Astrocyte (in vitro differentiated cells and primary cell): ENCODE results near the gene R3HCC1L.

ENCODE experiments used
- EZH2 ChIP-seq: IDR thresholded peaks from 2 replicates; pipeline ENCODE4 v1.6.1; 2012; ENCODE audit warnings: mild to moderate bottlenecking, low read length, inconsistent platforms; ENCODE audit not compliant: insufficient read depth
- TF ChIP-seq, protein P1 (sequence below): IDR thresholded peaks from 2 replicates; pipeline ENCODE4 v1.5.1; 2011; ENCODE audit warnings: low read depth, mild to moderate bottlenecking, inconsistent platforms, low read length, moderate library complexity; ENCODE audit not compliant: insufficient read depth

DNA sequence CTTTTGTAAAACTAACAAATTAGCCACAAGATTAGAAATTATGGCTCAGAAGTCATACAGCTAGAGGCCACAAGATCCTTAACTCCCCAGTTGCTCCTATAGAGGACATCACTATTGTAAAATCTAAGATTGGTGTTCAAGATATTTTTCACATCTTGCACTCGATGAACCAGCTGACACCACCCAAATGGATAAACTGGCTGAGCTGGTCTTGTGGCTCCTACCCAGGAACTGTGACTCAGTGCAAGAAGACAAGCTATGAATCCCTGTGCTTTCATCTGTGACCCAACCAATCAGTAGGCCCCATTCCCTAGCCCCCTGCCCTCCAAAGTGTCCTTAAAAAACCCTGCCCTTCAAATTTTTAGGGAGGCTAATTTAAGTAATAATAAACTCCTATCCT lies 27.9 kb upstream of the R3HCC1L start:
- TF ChIP-seq, protein P1, sequence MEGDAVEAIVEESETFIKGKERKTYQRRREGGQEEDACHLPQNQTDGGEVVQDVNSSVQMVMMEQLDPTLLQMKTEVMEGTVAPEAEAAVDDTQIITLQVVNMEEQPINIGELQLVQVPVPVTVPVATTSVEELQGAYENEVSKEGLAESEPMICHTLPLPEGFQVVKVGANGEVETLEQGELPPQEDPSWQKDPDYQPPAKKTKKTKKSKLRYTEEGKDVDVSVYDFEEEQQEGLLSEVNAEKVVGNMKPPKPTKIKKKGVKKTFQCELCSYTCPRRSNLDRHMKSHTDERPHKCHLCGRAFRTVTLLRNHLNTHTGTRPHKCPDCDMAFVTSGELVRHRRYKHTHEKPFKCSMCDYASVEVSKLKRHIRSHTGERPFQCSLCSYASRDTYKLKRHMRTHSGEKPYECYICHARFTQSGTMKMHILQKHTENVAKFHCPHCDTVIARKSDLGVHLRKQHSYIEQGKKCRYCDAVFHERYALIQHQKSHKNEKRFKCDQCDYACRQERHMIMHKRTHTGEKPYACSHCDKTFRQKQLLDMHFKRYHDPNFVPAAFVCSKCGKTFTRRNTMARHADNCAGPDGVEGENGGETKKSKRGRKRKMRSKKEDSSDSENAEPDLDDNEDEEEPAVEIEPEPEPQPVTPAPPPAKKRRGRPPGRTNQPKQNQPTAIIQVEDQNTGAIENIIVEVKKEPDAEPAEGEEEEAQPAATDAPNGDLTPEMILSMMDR, result no peak
- TF ChIP-seq EZH2, result no peak
